SK-N-SH (cell line): ENCODE measurements around the gene SCGB1C1. TPM values are rescaled to one million over a fixed set of nuclear protein-coding genes. Genes with fewer than 3 reads are reported as not detected.

Experiments used
- CTCF ChIA-PET: fragments of 300-600, 350-600 bp; formaldehyde crosslinking; extraction: SDS; loops from one replicate; lab custom pipeline; 2021; lab: Yijun Ruan, JAX
- POLR2A ChIA-PET: fragments of 350-600 bp; sonication (Branson Sonifier 250); formaldehyde crosslinking; extraction: SDS; loops from one replicate; lab custom pipeline; 2020; ENCODE audit warnings: antibody characterized with exemption, inconsistent platforms; lab: Yijun Ruan, JAX
- DNase-seq: peaks from one replicate; pipeline ENCODE4 v3.0.0; 2012
- H2AFZ ChIP-seq: fragments of 200-600 bp; sonication (generic); 2 replicates; pipeline ENCODE4 v1.8.1; 2016; ENCODE audit warnings: antibody characterized with exemption, mild to moderate bottlenecking, low read depth
- H3F3A ChIP-seq: fragments of 200-600 bp; sonication (generic); replicated peaks from 2 replicates; pipeline ENCODE3; 2016; ENCODE audit warnings: antibody characterized with exemption, mild to moderate bottlenecking; ENCODE audit not compliant: insufficient read depth
- H3K27ac ChIP-seq, 2 experiments: fragments of 200-500 bp in 1 of 2; fragments of 200-600 bp in 1 of 2; sonication (Bioruptor generic) in 1 of 2; sonication (generic), shearing (Covaris generic) in 1 of 2; 2 replicates each; pipeline versions ENCODE4 v1.5.1 to v1.6.1; 2014 to 2016; ENCODE audit warnings: low read depth in 2 of 2, inconsistent platforms in 1 of 2, low read length in 1 of 2, mild to moderate bottlenecking in 1 of 2, mixed read lengths in 1 of 2
- H3K27me3 ChIP-seq: fragments of 200-600 bp; sonication (generic), shearing (Covaris generic); 2 replicates; pipeline ENCODE4 v1.6.1; 2016; ENCODE audit warnings: mixed run types; ENCODE audit not compliant: insufficient read depth
- H3K36me3 ChIP-seq, 2 experiments: fragments of 200-500 bp in 1 of 2; fragments of 200-600 bp in 1 of 2; sonication (Bioruptor generic) in 1 of 2; sonication (generic) in 1 of 2; replicated peaks in 1 of 2; 2 replicates each; pipeline versions ENCODE3 to v1.5.1; 2014 to 2016; ENCODE audit warnings: low read length in 1 of 2, mild to moderate bottlenecking in 1 of 2; ENCODE audit not compliant: insufficient read depth in 2 of 2, control insufficient read depth in 1 of 2
- H3K4me1 ChIP-seq, 2 experiments: fragments of 200-500 bp in 1 of 2; fragments of 200-600 bp in 1 of 2; sonication (Bioruptor generic) in 1 of 2; sonication (generic), shearing (Covaris generic) in 1 of 2; 2 replicates each; pipeline versions ENCODE4 v1.5.1 to v1.6.1; 2014 to 2016; ENCODE audit warnings: low read depth in 1 of 2, low read length in 1 of 2, mixed run types in 1 of 2; ENCODE audit not compliant: insufficient read depth in 2 of 2, control insufficient read depth in 1 of 2
- H3K4me2 ChIP-seq: fragments of 200-600 bp; sonication (generic), shearing (Covaris generic); 2 replicates; pipeline ENCODE4 v1.6.1; 2017; ENCODE audit warnings: mixed run types
- H3K4me3 ChIP-seq, 2 experiments: fragments of 200-500 bp in 1 of 2; fragments of 200-600 bp in 1 of 2; sonication (Bioruptor generic) in 1 of 2; sonication (generic), shearing (Covaris generic) in 1 of 2; 2 replicates each; pipeline versions ENCODE4 v1.5.1 to v1.8.1; 2014 to 2016; ENCODE audit warnings: low read depth in 2 of 2, inconsistent platforms in 1 of 2, low read length in 1 of 2, mild to moderate bottlenecking in 1 of 2, mixed read lengths in 1 of 2, moderate library complexity in 1 of 2
- H3K79me2 ChIP-seq: fragments of 200-600 bp; sonication (generic); 2 replicates; pipeline ENCODE4 v1.8.1; 2017; ENCODE audit warnings: mild to moderate bottlenecking; ENCODE audit not compliant: insufficient read depth
- H3K9ac ChIP-seq: fragments of 200-600 bp; sonication (generic); 2 replicates; pipeline ENCODE4 v1.6.1; 2017; ENCODE audit warnings: mixed run types
- H3K9me2 ChIP-seq: fragments of 200-600 bp; sonication (generic); 2 replicates; pipeline ENCODE4 v1.6.1; 2017; ENCODE audit warnings: mixed run types
- H3K9me3 ChIP-seq: fragments of 200-600 bp; sonication (generic); 2 replicates; pipeline ENCODE4 v1.6.1; 2017; ENCODE audit warnings: mixed run types, mild to moderate bottlenecking, moderate library complexity
- H4K20me1 ChIP-seq: fragments of 200-600 bp; sonication (generic); 2 replicates; pipeline ENCODE4 v1.6.1; 2017; ENCODE audit warnings: mild to moderate bottlenecking, mixed run types; ENCODE audit not compliant: insufficient read depth
- CHD2 ChIP-seq: fragments of 150-350 bp; IDR thresholded peaks from 2 replicates; pipeline ENCODE4 v1.6.1; 2018; ENCODE audit warnings: low read length; ENCODE audit not compliant: partially characterized antibody
- ELF1 ChIP-seq: IDR thresholded peaks from 2 replicates; pipeline ENCODE4 v1.4.0; 2012
- NFIC ChIP-seq: IDR thresholded peaks from 2 replicates; pipeline ENCODE4 v1.4.0; 2012; ENCODE audit warnings: borderline replicate concordance
- NRF1 ChIP-seq: IDR thresholded peaks from 2 replicates; pipeline ENCODE4 v1.6.1; 2012; ENCODE audit warnings: low read depth, mild to moderate bottlenecking, low read length
- POLR2AphosphoS5 ChIP-seq: IDR thresholded peaks from 2 replicates; pipeline ENCODE4 v1.6.1; 2012; ENCODE audit warnings: low read depth, low read length
- RAD21 ChIP-seq: IDR thresholded peaks from 2 replicates; pipeline ENCODE4 v1.6.1; 2012; ENCODE audit warnings: mild to moderate bottlenecking, low read length
- RCOR1 ChIP-seq: fragments of 150-350 bp; IDR thresholded peaks from 2 replicates; pipeline ENCODE4 v1.6.1; 2017; ENCODE audit warnings: antibody characterized with exemption, low read length
- RFX5 ChIP-seq: IDR thresholded peaks from 2 replicates; pipeline ENCODE4 v1.6.1; 2012; ENCODE audit warnings: mild to moderate bottlenecking, improper control_type of control experiment, low read length
- RXRA ChIP-seq: IDR thresholded peaks from 2 replicates; pipeline ENCODE4 v1.4.0; 2012; ENCODE audit warnings: low read depth, mild to moderate bottlenecking, borderline replicate concordance
- WGBS: methylation state at CpG from one replicate; pipeline ENCODE4 v1.1.6; 2017; ENCODE audit warnings: low lambda C conversion rate; 5-methylcytosine and 5-hydroxymethylcytosine counted together
- polyA plus RNA-seq, 3 experiments: library from polyadenylated mRNA; depleted of rRNA; stranded (reverse); fragments of >200 nt; gene quantifications; 2 replicates each; pipeline ENCODE4 v1.2.3, GENCODE V29; 2012
- TF ChIP-seq, protein P1 (sequence below): fragments of 150-350 bp; IDR thresholded peaks from 2 replicates; pipeline ENCODE4 v1.6.1; 2017; ENCODE audit warnings: antibody characterized with exemption, low read length, low read depth, borderline replicate concordance
- TF ChIP-seq, protein P2 (sequence below): IDR thresholded peaks from 2 replicates; pipeline ENCODE4 v1.4.0; 2012; ENCODE audit warnings: low read depth, borderline replicate concordance
- TF ChIP-seq, protein P3 (sequence below): fragments of 200-600 bp; sonication (generic); IDR thresholded peaks from 2 replicates; pipeline ENCODE4 v1.6.1; 2017; ENCODE audit warnings: antibody characterized with exemption, mild to moderate bottlenecking, moderate library complexity
- TF ChIP-seq, protein P4 (sequence below): IDR thresholded peaks from 2 replicates; pipeline ENCODE4; 2012
- TF ChIP-seq, protein P5 (sequence below): fragments of 150-350 bp; IDR thresholded peaks from 2 replicates; pipeline ENCODE4 v1.6.1; 2016; ENCODE audit warnings: mild to moderate bottlenecking, low read depth, low read length

SCGB1C1 gene
- polyA plus RNA-seq, 1 of the 3 experiments (the other 2 are of a cell fraction) = not detected

DNA sequence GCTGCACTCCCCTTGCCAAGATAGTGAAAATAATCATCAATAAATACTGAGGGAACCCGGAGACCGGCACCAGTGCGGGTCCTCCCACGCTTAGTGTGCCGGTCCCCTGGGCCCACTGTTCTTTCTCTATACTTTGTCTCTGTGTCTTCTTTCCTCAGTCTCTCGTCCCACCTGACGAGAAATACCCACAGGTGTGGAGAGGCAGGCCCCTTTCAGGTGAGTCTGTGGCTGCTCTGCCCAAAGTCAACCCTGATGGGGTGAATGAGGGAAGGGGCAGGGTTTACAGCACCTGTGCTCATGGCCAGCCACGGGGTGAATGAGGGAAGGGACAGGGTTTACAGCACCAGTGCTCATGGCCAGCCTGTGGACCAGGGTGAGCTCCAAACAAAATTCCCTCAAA is 9.6 kb downstream of the SCGB1C1 start:
- Histone ChIP-seq H3K4me2 (no peak overlapping the region), H3K9me2 (no peaks in the 10 kb centered on the region), H3K36me3 (peaks cover 27 to 33% of the 10 kb centered on the region in 2 experiments), H3K27me3 (no peaks in the 10 kb centered on the region), H3F3A (peaks cover under 1% of the 10 kb centered on the region), H3K27ac (no peak overlapping the region), H4K20me1 (peaks cover 40% of the 10 kb centered on the region), H3K9me3 (no peaks in the 10 kb centered on the region), H3K79me2 (peaks cover 38% of the 10 kb centered on the region), H3K4me3 (no peak overlapping the region), H3K4me1 (peaks cover 6 to 13% of the 10 kb centered on the region in 2 experiments; a peak in 2 of 4 replicates), H2AFZ (no peak overlapping the region), H3K9ac (no peak overlapping the region)
- POLR2A ChIA-PET = no interaction called here
- CTCF ChIA-PET = no interaction called here
- WGBS = 86% methylated on average over 8 of the region's 8 CpGs
- TF ChIP-seq, protein P1, sequence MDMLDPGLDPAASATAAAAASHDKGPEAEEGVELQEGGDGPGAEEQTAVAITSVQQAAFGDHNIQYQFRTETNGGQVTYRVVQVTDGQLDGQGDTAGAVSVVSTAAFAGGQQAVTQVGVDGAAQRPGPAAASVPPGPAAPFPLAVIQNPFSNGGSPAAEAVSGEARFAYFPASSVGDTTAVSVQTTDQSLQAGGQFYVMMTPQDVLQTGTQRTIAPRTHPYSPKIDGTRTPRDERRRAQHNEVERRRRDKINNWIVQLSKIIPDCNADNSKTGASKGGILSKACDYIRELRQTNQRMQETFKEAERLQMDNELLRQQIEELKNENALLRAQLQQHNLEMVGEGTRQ = no peak
- TF ChIP-seq NRF1 = no peak
- TF ChIP-seq, protein P2, sequence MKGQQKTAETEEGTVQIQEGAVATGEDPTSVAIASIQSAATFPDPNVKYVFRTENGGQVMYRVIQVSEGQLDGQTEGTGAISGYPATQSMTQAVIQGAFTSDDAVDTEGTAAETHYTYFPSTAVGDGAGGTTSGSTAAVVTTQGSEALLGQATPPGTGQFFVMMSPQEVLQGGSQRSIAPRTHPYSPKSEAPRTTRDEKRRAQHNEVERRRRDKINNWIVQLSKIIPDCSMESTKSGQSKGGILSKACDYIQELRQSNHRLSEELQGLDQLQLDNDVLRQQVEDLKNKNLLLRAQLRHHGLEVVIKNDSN = no peak
- no peak for TF ChIP-seq RAD21
- TF ChIP-seq NFIC = no peak
- no peak for TF ChIP-seq ELF1
- no peak for TF ChIP-seq RFX5
- TF ChIP-seq, protein P3, sequence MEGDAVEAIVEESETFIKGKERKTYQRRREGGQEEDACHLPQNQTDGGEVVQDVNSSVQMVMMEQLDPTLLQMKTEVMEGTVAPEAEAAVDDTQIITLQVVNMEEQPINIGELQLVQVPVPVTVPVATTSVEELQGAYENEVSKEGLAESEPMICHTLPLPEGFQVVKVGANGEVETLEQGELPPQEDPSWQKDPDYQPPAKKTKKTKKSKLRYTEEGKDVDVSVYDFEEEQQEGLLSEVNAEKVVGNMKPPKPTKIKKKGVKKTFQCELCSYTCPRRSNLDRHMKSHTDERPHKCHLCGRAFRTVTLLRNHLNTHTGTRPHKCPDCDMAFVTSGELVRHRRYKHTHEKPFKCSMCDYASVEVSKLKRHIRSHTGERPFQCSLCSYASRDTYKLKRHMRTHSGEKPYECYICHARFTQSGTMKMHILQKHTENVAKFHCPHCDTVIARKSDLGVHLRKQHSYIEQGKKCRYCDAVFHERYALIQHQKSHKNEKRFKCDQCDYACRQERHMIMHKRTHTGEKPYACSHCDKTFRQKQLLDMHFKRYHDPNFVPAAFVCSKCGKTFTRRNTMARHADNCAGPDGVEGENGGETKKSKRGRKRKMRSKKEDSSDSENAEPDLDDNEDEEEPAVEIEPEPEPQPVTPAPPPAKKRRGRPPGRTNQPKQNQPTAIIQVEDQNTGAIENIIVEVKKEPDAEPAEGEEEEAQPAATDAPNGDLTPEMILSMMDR = no peak
- TF ChIP-seq, protein P4, sequence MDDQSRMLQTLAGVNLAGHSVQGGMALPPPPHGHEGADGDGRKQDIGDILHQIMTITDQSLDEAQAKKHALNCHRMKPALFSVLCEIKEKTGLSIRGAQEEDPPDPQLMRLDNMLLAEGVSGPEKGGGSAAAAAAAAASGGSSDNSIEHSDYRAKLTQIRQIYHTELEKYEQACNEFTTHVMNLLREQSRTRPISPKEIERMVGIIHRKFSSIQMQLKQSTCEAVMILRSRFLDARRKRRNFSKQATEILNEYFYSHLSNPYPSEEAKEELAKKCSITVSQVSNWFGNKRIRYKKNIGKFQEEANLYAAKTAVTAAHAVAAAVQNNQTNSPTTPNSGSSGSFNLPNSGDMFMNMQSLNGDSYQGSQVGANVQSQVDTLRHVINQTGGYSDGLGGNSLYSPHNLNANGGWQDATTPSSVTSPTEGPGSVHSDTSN = no peak
- TF ChIP-seq, protein P5, sequence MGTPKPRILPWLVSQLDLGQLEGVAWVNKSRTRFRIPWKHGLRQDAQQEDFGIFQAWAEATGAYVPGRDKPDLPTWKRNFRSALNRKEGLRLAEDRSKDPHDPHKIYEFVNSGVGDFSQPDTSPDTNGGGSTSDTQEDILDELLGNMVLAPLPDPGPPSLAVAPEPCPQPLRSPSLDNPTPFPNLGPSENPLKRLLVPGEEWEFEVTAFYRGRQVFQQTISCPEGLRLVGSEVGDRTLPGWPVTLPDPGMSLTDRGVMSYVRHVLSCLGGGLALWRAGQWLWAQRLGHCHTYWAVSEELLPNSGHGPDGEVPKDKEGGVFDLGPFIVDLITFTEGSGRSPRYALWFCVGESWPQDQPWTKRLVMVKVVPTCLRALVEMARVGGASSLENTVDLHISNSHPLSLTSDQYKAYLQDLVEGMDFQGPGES = no peak
- no peak for TF ChIP-seq CHD2
- no peak for TF ChIP-seq POLR2AphosphoS5
- no peak for TF ChIP-seq RCOR1
- TF ChIP-seq RXRA = no peak
- no peak for DNase-seq
